CD14-positive monocyte (primary cell): ENCODE results near the gene KCNE3. TPM values are rescaled to one million over a fixed set of nuclear protein-coding genes. Genes with fewer than 3 reads are reported as not detected.

Source experiments
- DNase-seq, 3 donors: peaks; one replicate each; pipeline ENCODE4 v3.0.0-alpha.2; 2011 to 2022
- H2AFZ ChIP-seq: 2 replicates; pipeline ENCODE4 v1.6.0; 2012; ENCODE audit warnings: mild to moderate bottlenecking, low read depth, low read length, inconsistent platforms; ENCODE audit not compliant: insufficient read depth, poor library complexity, severe bottlenecking
- H3K27ac ChIP-seq, 2 donors: 1 replicate in 1 of 2; 2 replicates in 1 of 2; pipeline ENCODE4 v1.5.1; 2012 to 2013; ENCODE audit warnings: low read length in 2 of 2, control low read depth in 1 of 2, inconsistent platforms in 1 of 2, low read depth in 1 of 2, mild to moderate bottlenecking in 1 of 2
- H3K27me3 ChIP-seq, 2 donors: one replicate each; pipeline versions ENCODE4 v1.6.0 to v1.6.1; 2011 to 2013; ENCODE audit warnings: low read length in 2 of 2; ENCODE audit not compliant: control insufficient read depth in 2 of 2, insufficient read depth in 2 of 2
- H3K36me3 ChIP-seq, 2 donors: replicated peaks in 1 of 2; 1 replicate in 1 of 2; 2 replicates in 1 of 2; pipeline versions ENCODE4 v1.5.1 to v1.6.1; 2012 to 2013; ENCODE audit warnings: low read length in 2 of 2, control low read depth in 1 of 2, inconsistent platforms in 1 of 2, mild to moderate bottlenecking in 1 of 2; ENCODE audit not compliant: insufficient read depth in 2 of 2, control insufficient read depth in 1 of 2
- H3K4me1 ChIP-seq, 2 donors: 1 replicate in 1 of 2; 2 replicates in 1 of 2; pipeline versions ENCODE4 v1.5.1 to v1.6.1; 2012 to 2013; ENCODE audit warnings: low read length in 2 of 2, control low read depth in 1 of 2, inconsistent platforms in 1 of 2, mild to moderate bottlenecking in 1 of 2, moderate library complexity in 1 of 2; ENCODE audit not compliant: insufficient read depth in 2 of 2, control insufficient read depth in 1 of 2
- H3K4me2 ChIP-seq: replicated peaks from 2 replicates; pipeline ENCODE3; 2012; ENCODE audit warnings: low read length, moderate library complexity, mild to moderate bottlenecking; ENCODE audit not compliant: poor library complexity, severe bottlenecking; ENCODE audit errors: extremely low read depth
- H3K4me3 ChIP-seq, 3 experiments: fragments of 200-600 bp in 1 of 3; sonication (generic) in 1 of 3; replicated peaks in 1 of 3; 1 replicate in 2 of 3; 2 replicates in 1 of 3; pipeline ENCODE4 v1.5.1; 2011 to 2013; ENCODE audit warnings: low read length in 3 of 3, mild to moderate bottlenecking in 3 of 3, control low read depth in 2 of 3, low read depth in 2 of 3, inconsistent platforms in 1 of 3, moderate library complexity in 1 of 3
- H3K79me2 ChIP-seq: 2 replicates; pipeline ENCODE4 v1.6.0; 2012; ENCODE audit warnings: mild to moderate bottlenecking, control low read depth, inconsistent platforms, low read length, moderate library complexity; ENCODE audit not compliant: insufficient read depth
- H3K9ac ChIP-seq: 2 replicates; pipeline ENCODE4 v1.6.0; 2017; ENCODE audit warnings: low read length, mild to moderate bottlenecking; ENCODE audit not compliant: insufficient read depth, poor library complexity, severe bottlenecking
- H3K9me3 ChIP-seq, 2 donors: replicated peaks in 1 of 2; 1 replicate in 1 of 2; 2 replicates in 1 of 2; pipeline versions ENCODE4 v1.5.1 to v1.6.1; 2012 to 2013; ENCODE audit warnings: low read length in 2 of 2, control low read depth in 1 of 2; ENCODE audit not compliant: control insufficient read depth in 1 of 2, insufficient read depth in 1 of 2
- H4K20me1 ChIP-seq: 2 replicates; pipeline ENCODE4 v1.6.0; 2012; ENCODE audit warnings: mild to moderate bottlenecking, low read length, control low read depth, moderate library complexity; ENCODE audit not compliant: insufficient read depth
- H3K27ac Mint-ChIP-seq, 7 donors: one replicate each; pipeline ENCODE4 v1.8.0; 2020; ENCODE audit warnings: mild to moderate bottlenecking in 7 of 7, mixed read lengths in 7 of 7, moderate library complexity in 6 of 7, inconsistent platforms in 2 of 7
- H3K27me3 Mint-ChIP-seq, 3 donors: one replicate each; pipeline ENCODE4 v1.8.0; 2021 to 2022; ENCODE audit warnings: low read depth in 3 of 3, mild to moderate bottlenecking in 3 of 3, mixed read lengths in 3 of 3, moderate library complexity in 3 of 3, inconsistent platforms in 1 of 3
- H3K36me3 Mint-ChIP-seq, 2 donors: one replicate each; pipeline ENCODE4 v1.8.0; 2020; ENCODE audit warnings: mixed read lengths in 2 of 2, inconsistent platforms in 1 of 2, mild to moderate bottlenecking in 1 of 2
- H3K4me1 Mint-ChIP-seq: one replicate; pipeline ENCODE4 v1.8.0; 2020; ENCODE audit warnings: mild to moderate bottlenecking, mixed read lengths
- H3K4me3 Mint-ChIP-seq, 2 donors: one replicate each; pipeline ENCODE4 v1.8.0; 2020; ENCODE audit warnings: mild to moderate bottlenecking in 2 of 2, mixed read lengths in 2 of 2, moderate library complexity in 1 of 2
- H3K9me3 Mint-ChIP-seq, 7 donors: one replicate each; pipeline ENCODE4 v1.8.0; 2020 to 2022; ENCODE audit warnings: mixed read lengths in 7 of 7, mild to moderate bottlenecking in 6 of 7, moderate library complexity in 6 of 7, inconsistent platforms in 2 of 7
- WGBS: methylation state at CpG from one replicate; pipeline ENCODE4 v1.1.5; 2013; ENCODE audit warnings: missing lambda C conversion rate; ENCODE audit not compliant: insufficient coverage; 5-methylcytosine and 5-hydroxymethylcytosine counted together
- intact Hi-C, 2 donors: fragments of 100-400 bp; cut with micrococcal nuclease; formaldehyde crosslinking; loops; one replicate each; pipeline versions ENCODE4 v1.15.0 to v1.15.1; 2023
- polyA plus RNA-seq, 3 donors: library from polyadenylated mRNA; depleted of rRNA in 1 of 3; unstranded in 2 of 3; stranded (reverse) in 1 of 3; fragments of 300-500 nt in 2 of 3; fragments of >200 nt in 1 of 3; fragmentation: Illumina TruSeq in 2 of 3; gene quantifications; 1 replicate in 2 of 3; 2 replicates in 1 of 3; pipeline ENCODE4 v1.2.3, GENCODE V29; 2012 to 2021
- TF ChIP-seq, protein P1 (sequence below): fragments of 200-600 bp; IDR thresholded peaks from one replicate; pipeline ENCODE4 v1.8.0; 2022; ENCODE audit warnings: antibody characterized with exemption, mild to moderate bottlenecking

KCNE3 gene
- polyA plus RNA-seq, 3 donors, result 29.9 to 76.6 (median 41.0) TPM

DNA sequence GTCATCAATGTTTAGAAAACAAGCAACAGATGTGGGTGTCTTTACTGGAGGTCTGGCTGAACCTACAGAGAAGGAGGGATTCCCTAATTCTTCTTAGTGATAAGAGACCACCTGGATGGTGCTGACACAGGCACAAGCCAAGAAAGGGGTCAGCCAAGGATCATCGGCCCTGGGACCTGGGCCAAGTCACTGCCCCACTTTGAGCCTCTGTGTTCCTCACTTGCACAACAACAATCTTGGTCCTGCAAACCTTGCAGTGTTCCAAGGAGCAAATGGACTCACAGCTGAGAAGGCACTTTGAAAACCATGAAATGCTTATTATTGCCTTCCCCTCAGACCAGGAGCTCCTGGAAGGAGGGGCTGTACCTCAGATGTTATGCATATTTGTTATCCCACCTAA is 7.0 kb upstream of the KCNE3 start:
- H2AFZ ChIP-seq, result no peak overlapping the region
- TF ChIP-seq, protein P1, sequence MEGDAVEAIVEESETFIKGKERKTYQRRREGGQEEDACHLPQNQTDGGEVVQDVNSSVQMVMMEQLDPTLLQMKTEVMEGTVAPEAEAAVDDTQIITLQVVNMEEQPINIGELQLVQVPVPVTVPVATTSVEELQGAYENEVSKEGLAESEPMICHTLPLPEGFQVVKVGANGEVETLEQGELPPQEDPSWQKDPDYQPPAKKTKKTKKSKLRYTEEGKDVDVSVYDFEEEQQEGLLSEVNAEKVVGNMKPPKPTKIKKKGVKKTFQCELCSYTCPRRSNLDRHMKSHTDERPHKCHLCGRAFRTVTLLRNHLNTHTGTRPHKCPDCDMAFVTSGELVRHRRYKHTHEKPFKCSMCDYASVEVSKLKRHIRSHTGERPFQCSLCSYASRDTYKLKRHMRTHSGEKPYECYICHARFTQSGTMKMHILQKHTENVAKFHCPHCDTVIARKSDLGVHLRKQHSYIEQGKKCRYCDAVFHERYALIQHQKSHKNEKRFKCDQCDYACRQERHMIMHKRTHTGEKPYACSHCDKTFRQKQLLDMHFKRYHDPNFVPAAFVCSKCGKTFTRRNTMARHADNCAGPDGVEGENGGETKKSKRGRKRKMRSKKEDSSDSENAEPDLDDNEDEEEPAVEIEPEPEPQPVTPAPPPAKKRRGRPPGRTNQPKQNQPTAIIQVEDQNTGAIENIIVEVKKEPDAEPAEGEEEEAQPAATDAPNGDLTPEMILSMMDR, result no peak
- DNase-seq, result no peak
- peaks cover 0 to 6% (median 0%) of the 10 kb centered on the region in 3 donors for H3K27me3 Mint-ChIP-seq
- H3K4me1 Mint-ChIP-seq, result peaks cover 49% of the 10 kb centered on the region
- no peaks in the 10 kb centered on the region for H3K36me3 Mint-ChIP-seq
- H3K9ac ChIP-seq, result no peak overlapping the region
- no peaks in the 10 kb centered on the region for H3K27me3 ChIP-seq
- H3K4me3 ChIP-seq, result no peak overlapping the region
- no peak overlapping the region for H3K4me3 Mint-ChIP-seq
- intact Hi-C loops, result no loop called here
- H3K9me3 Mint-ChIP-seq, result peaks cover 0 to 5% (median 3%) of the 10 kb centered on the region in 7 donors
- no peak overlapping the region for H3K4me2 ChIP-seq
- 50% methylated on average over 1 of the region's 1 CpG for WGBS
- no peaks in the 10 kb centered on the region for H4K20me1 ChIP-seq
- peak overlapping the region in 1 of 2 donors; percentile 77 for H3K27ac ChIP-seq
- no peaks in the 10 kb centered on the region for H3K36me3 ChIP-seq
- peak overlapping the region; percentile 55 to 88 (median 80) for H3K27ac Mint-ChIP-seq
- peaks cover 43 to 54% of the 10 kb centered on the region in 2 donors for H3K4me1 ChIP-seq
- no peaks in the 10 kb centered on the region for H3K9me3 ChIP-seq
- H3K79me2 ChIP-seq, result no peaks in the 10 kb centered on the region

DNA sequence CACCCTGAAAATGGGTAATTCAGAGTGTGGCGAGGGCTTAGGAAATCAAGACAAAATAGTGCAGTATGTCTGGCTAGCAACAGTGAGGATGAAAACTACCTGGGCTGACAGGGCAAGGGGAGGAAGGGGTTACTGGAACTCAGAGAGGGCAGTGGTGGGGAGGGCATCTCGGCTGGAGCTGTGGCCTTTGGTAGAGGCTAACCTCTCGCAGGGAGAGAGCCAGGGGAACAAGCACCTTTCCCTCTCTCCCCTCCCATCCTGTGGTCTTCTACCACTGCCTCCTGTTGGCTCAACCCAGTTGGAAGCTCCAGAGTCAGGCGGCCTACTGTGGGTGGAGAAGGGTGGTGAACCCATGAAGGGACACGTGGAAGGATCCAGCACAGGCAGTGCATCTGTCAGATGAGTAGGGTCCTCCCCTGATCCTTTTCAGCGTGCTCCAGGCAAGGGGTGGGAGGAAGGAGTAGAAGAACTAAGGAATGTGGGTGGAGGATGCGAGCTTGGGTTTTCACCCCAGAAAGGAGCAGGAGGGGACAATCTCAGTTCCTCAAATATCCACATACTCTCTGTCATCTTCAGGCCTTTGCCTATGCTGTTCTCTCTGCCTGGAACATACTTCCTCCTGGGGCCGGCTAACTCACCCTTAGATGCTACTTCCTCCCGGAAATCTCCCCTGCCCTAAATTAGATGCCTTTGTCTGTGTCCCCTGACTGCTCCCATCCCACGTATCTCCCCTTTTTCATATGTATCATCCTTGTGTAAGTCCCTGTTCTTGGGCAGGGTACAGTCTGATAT is 6.2 kb upstream of the KCNE3 start:
- intact Hi-C loops, result no loop called here
- Histone ChIP-seq H3K27me3 (no peaks in the 10 kb centered on the region), H3K4me3 (no peak overlapping the region), H3K4me2 (no peak overlapping the region), H3K9ac (no peak overlapping the region), H3K9me3 (no peaks in the 10 kb centered on the region), H3K36me3 (no peaks in the 10 kb centered on the region), H3K79me2 (no peaks in the 10 kb centered on the region), H3K27ac (peak overlapping the region; percentile 54 to 77), H4K20me1 (no peaks in the 10 kb centered on the region), H2AFZ (no peak overlapping the region), H3K4me1 (peaks cover 49 to 58% of the 10 kb centered on the region in 2 donors)
- Mint-ChIP-seq H3K4me1 (peaks cover 52% of the 10 kb centered on the region), H3K27ac (peak overlapping the region; percentile 66 to 88 (median 80)), H3K4me3 (peak overlapping the region in 1 of 2 donors; percentile 39), H3K36me3 (no peaks in the 10 kb centered on the region), H3K27me3 (peaks cover 0 to 6% (median 0%) of the 10 kb centered on the region in 3 donors), H3K9me3 (peaks cover 0 to 5% (median 3%) of the 10 kb centered on the region in 7 donors)
- DNase-seq, result peak; percentile 63 to 83 (median 75)
- 29% methylated on average over 3 of the region's 10 CpGs for WGBS
- TF ChIP-seq, protein P1, result no peak
